DMS153 treated with DMSO at 0.1 percent for 48 hours (cell line): ENCODE results near the gene PCDH17.

Experiments
- DNase-seq: peaks from one replicate; lab custom pipeline; 2025; ENCODE audit not compliant: unreplicated experiment; lab: John Stamatoyannopoulos, UW

The PCDH17 gene

GRCh38 chr13:57635541-57636085, 4.1 kb downstream of the PCDH17 start:
- DNase-seq: no peak

- DNase-seq: no peak
These were observed 5.3 kb downstream of the PCDH17 start for GRCh38 chr13:57636816-57637215.

GRCh38 chr13:57637515-57637914, 6.0 kb downstream of the PCDH17 start:
- DNase-seq: no peak

- no peak for DNase-seq
These were observed 6.8 kb downstream of the PCDH17 start for GRCh38 chr13:57638186-57638890.

GRCh38 chr13:57640607-57641006, 9.1 kb downstream of the PCDH17 start:
- DNase-seq: no peak

GRCh38 chr13:57641051-57641450, 9.5 kb downstream of the PCDH17 start:
- DNase-seq: no peak

GRCh38 chr13:57644106-57644505, 12.6 kb downstream of the PCDH17 start:
- no peak for DNase-seq

GRCh38 chr13:57653229-57653989, 21.9 kb downstream of the PCDH17 start:
- DNase-seq: no peak

GRCh38 chr13:57665481-57665880, 33.9 kb downstream of the PCDH17 start:
- DNase-seq: no peak

GRCh38 chr13:57666131-57666953, 34.8 kb downstream of the PCDH17 start:
- DNase-seq: no peak

GRCh38 chr13:57672168-57672567, 40.6 kb downstream of the PCDH17 start:
- no peak for DNase-seq

GRCh38 chr13:57673197-57673596, 41.7 kb downstream of the PCDH17 start:
- DNase-seq: no peak

- DNase-seq: no peak
These were observed 44.0 kb downstream of the PCDH17 start for GRCh38 chr13:57675526-57675925.

GRCh38 chr13:57680609-57681008, 49.1 kb downstream of the PCDH17 start:
- DNase-seq: no peak

- no peak for DNase-seq
These were observed 50.7 kb downstream of the PCDH17 start for GRCh38 chr13:57682128-57682716.

- DNase-seq: no peak
These were observed 67.3 kb downstream of the PCDH17 start for GRCh38 chr13:57698851-57699250.

GRCh38 chr13:57704031-57704430, 72.5 kb downstream of the PCDH17 start:
- no peak for DNase-seq

GRCh38 chr13:57716295-57716694, 84.8 kb downstream of the PCDH17 start:
- DNase-seq: no peak

GRCh38 chr13:57724486-57725272, 93.1 kb downstream of the PCDH17 start:
- DNase-seq: no peak

- DNase-seq: no peak
These were observed 93.9 kb downstream of the PCDH17 start for GRCh38 chr13:57725480-57725879.
